GM12801 (cell line): ENCODE measurements around the gene EGR1.

Source experiments
- CTCF ChIP-seq: IDR thresholded peaks from one replicate; pipeline ENCODE4 v1.5.1; 2011; ENCODE audit warnings: control low read depth; ENCODE audit not compliant: insufficient read length; ENCODE audit errors: extremely low read depth

EGR1 gene

GRCh38 chr5:138439477-138440158 is 25.7 kb upstream of the EGR1 start:
- TF ChIP-seq CTCF = no peak

GRCh38 chr5:138440159-138441073 is 24.9 kb upstream of the EGR1 start:
- TF ChIP-seq CTCF = no peak

GRCh38 chr5:138441221-138441620 is 24.1 kb upstream of the EGR1 start:
- TF ChIP-seq CTCF = no peak

GRCh38 chr5:138444078-138444773 is 21.1 kb upstream of the EGR1 start:
- no peak for TF ChIP-seq CTCF

- no peak for TF ChIP-seq CTCF
These were observed 20.3 kb upstream of the EGR1 start for GRCh38 chr5:138444774-138445546.

- no peak for TF ChIP-seq CTCF
These were observed 19.6 kb upstream of the EGR1 start for GRCh38 chr5:138445547-138446271.
